HFF-Myc (cell line): Measurements from ENCODE around the gene ALDOC.

Experiments
- DNase-seq: peaks from one replicate; pipeline ENCODE4 v3.0.0-alpha.2; 2011; ENCODE audit warnings: low read depth; ENCODE audit errors: extremely low read depth
- H3K4me3 ChIP-seq: replicated peaks from 2 replicates; pipeline ENCODE4 v1.5.1; 2011; ENCODE audit warnings: low read depth, mild to moderate bottlenecking, control low read depth, low read length
- CTCF ChIP-seq: IDR thresholded peaks from 2 replicates; pipeline ENCODE4 v1.5.1; 2012; ENCODE audit warnings: mild to moderate bottlenecking, low read depth, low read length, control low read depth; ENCODE audit errors: missing control alignments

The ALDOC gene

GRCh38 chr17:28571361-28572122, 5.2 kb downstream of the ALDOC start, which contains the start of gene PIGS:
TSS of gene PIGS (minus strand) at chr17:28571524. CDS start at chr17:28571496, 28 bp downstream.
- peak; percentile 74 for DNase-seq
- TF ChIP-seq CTCF, result no peak
- peak within 1 kb of the TSS; percentile 89 for H3K4me3 ChIP-seq

- no peak for DNase-seq
- peak overlapping the region; percentile 89 for H3K4me3 ChIP-seq
- TF ChIP-seq CTCF, result no peak
Observed at GRCh38 chr17:28570716-28571360, 5.9 kb downstream of the ALDOC start.

- TF ChIP-seq CTCF, result no peak
- H3K4me3 ChIP-seq, result no peak overlapping the region
- no peak for DNase-seq
Observed at GRCh38 chr17:28569446-28569845, 7.2 kb downstream of the ALDOC start.

- no peak for DNase-seq
- no peak for TF ChIP-seq CTCF
- no peak overlapping the region for H3K4me3 ChIP-seq
Observed at GRCh38 chr17:28567604-28568003, 9.1 kb downstream of the ALDOC start.

- no peak for DNase-seq
- H3K4me3 ChIP-seq, result no peak overlapping the region
- no peak for TF ChIP-seq CTCF
Observed at GRCh38 chr17:28563475-28563874, 13.2 kb downstream of the ALDOC start.

- TF ChIP-seq CTCF, result no peak
- H3K4me3 ChIP-seq, result no peak overlapping the region
- DNase-seq, result no peak
Observed at GRCh38 chr17:28555022-28555421, 21.7 kb downstream of the ALDOC start.
